ENCODE measurements around the gene MOB3C. TPM values are rescaled to one million over a fixed set of nuclear protein-coding genes. Genes with fewer than 3 reads are reported as not detected.

Gene MOB3C
- total and polyA plus RNA-seq, 10 of the 15 experiments (the other 5 are each of a cell fraction or from before 2014, with no cell fraction given): 1.0 to 16.0 (median 9.4) TPM

GRCh38 chr1:46558141-46558963 lies 58.3 kb downstream of the MOB3C start (continued):
- TF ChIP-seq USF2 (IDR thresholded peaks at IDR 0.05; ENCODE audit: borderline replicate concordance, low read depth, low read length) (no peak), CUX1 (IDR thresholded peaks at IDR 0.05; ENCODE audit: insufficient replicate concordance, low read depth, low read length) (no peak)

Other genes starting within 250 kb of the MOB3C start
Only the 7 nearest of the 8 such genes appear.
- gene DMBX1, start 127.0 kb downstream of the MOB3C start, total RNA-seq (2014; rRNA removed): not detected in 2 replicates
- not detected in 2 replicates for gene DMBX1, start 127.0 kb downstream of the MOB3C start, total RNA-seq (2014; rRNA removed; fragmentation: Illumina TruSeq; extraction: Trizol)
- gene DMBX1, start 127.0 kb downstream of the MOB3C start, total RNA-seq (2021): not detected in 2 replicates
- 0.03 TPM in 1 of 2 replicates, not detected in the other for gene DMBX1, start 127.0 kb downstream of the MOB3C start, polyA plus RNA-seq (2011; rRNA removed)
- gene DMBX1, start 127.0 kb downstream of the MOB3C start, polyA plus RNA-seq (2014; fragmentation: Illumina TruSeq; extraction: Trizol): not detected in 2 replicates
- not detected for gene DMBX1, start 127.0 kb downstream of the MOB3C start, polyA plus RNA-seq (2014; fragmentation: Nextera tagmentation; extraction: Ambion mirVana)
- not detected in 2 replicates for gene DMBX1, start 127.0 kb downstream of the MOB3C start, polyA plus RNA-seq (2014; rRNA removed)
- not detected for gene DMBX1, start 127.0 kb downstream of the MOB3C start, polyA plus RNA-seq (2016; fragmentation: Nextera tagmentation; extraction: Ambion mirVana)
- gene KNCN, start 65.2 kb downstream of the MOB3C start, total RNA-seq (2014; rRNA removed): not detected in 2 replicates
- not detected in 2 replicates for gene KNCN, start 65.2 kb downstream of the MOB3C start, total RNA-seq (2014; rRNA removed; fragmentation: Illumina TruSeq; extraction: Trizol)
- not detected in 2 replicates for gene KNCN, start 65.2 kb downstream of the MOB3C start, total RNA-seq (2021)
- gene KNCN, start 65.2 kb downstream of the MOB3C start, polyA plus RNA-seq (2011; rRNA removed): not detected in 2 replicates
- gene KNCN, start 65.2 kb downstream of the MOB3C start, polyA plus RNA-seq (2014; fragmentation: Illumina TruSeq; extraction: Trizol): not detected in 2 replicates
- not detected for gene KNCN, start 65.2 kb downstream of the MOB3C start, polyA plus RNA-seq (2014; fragmentation: Nextera tagmentation; extraction: Ambion mirVana)
- not detected in 2 replicates for gene KNCN, start 65.2 kb downstream of the MOB3C start, polyA plus RNA-seq (2014; rRNA removed)
- not detected for gene KNCN, start 65.2 kb downstream of the MOB3C start, polyA plus RNA-seq (2016; fragmentation: Nextera tagmentation; extraction: Ambion mirVana)
- 19.1 and 20.0 TPM in 2 replicates for gene MKNK1, start 12.5 kb downstream of the MOB3C start, total RNA-seq (2014; rRNA removed)
- 19.2 and 21.2 TPM in 2 replicates for gene MKNK1, start 12.5 kb downstream of the MOB3C start, total RNA-seq (2014; rRNA removed; fragmentation: Illumina TruSeq; extraction: Trizol)
- 22.1 and 29.1 TPM in 2 replicates for gene MKNK1, start 12.5 kb downstream of the MOB3C start, total RNA-seq (2021)
- gene MKNK1, start 12.5 kb downstream of the MOB3C start, polyA plus RNA-seq (2011; rRNA removed): 27.8 and 34.6 TPM in 2 replicates
- gene MKNK1, start 12.5 kb downstream of the MOB3C start, polyA plus RNA-seq (2014; fragmentation: Illumina TruSeq; extraction: Trizol): 26.3 and 34.6 TPM in 2 replicates
- gene MKNK1, start 12.5 kb downstream of the MOB3C start, polyA plus RNA-seq (2014; fragmentation: Nextera tagmentation; extraction: Ambion mirVana): 10 to 100 TPM; 13.7 to 17.0 TPM
- 29.9 and 30.2 TPM in 2 replicates for gene MKNK1, start 12.5 kb downstream of the MOB3C start, polyA plus RNA-seq (2014; rRNA removed)
- 10 to 100 TPM; 26.8 to 29.7 TPM for gene MKNK1, start 12.5 kb downstream of the MOB3C start, polyA plus RNA-seq (2016; fragmentation: Nextera tagmentation; extraction: Ambion mirVana)
- 42.8 and 49.5 TPM in 2 replicates for gene ATPAF1, start 51.6 kb upstream of the MOB3C start, total RNA-seq (2014; rRNA removed)
- 40.1 and 41.3 TPM in 2 replicates for gene ATPAF1, start 51.6 kb upstream of the MOB3C start, total RNA-seq (2014; rRNA removed; fragmentation: Illumina TruSeq; extraction: Trizol)
- 39.6 and 40.2 TPM in 2 replicates for gene ATPAF1, start 51.6 kb upstream of the MOB3C start, total RNA-seq (2021)
- 93.5 and 123 TPM in 2 replicates for gene ATPAF1, start 51.6 kb upstream of the MOB3C start, polyA plus RNA-seq (2011; rRNA removed)
- 61.1 and 67.6 TPM in 2 replicates for gene ATPAF1, start 51.6 kb upstream of the MOB3C start, polyA plus RNA-seq (2014; fragmentation: Illumina TruSeq; extraction: Trizol)
- gene ATPAF1, start 51.6 kb upstream of the MOB3C start, polyA plus RNA-seq (2014; fragmentation: Nextera tagmentation; extraction: Ambion mirVana): 10 to 100 TPM; 15.2 to 32.6 TPM
- gene ATPAF1, start 51.6 kb upstream of the MOB3C start, polyA plus RNA-seq (2014; rRNA removed): 42.3 and 54.0 TPM in 2 replicates
- 10 to 100 TPM; 64.2 to 74.6 TPM for gene ATPAF1, start 51.6 kb upstream of the MOB3C start, polyA plus RNA-seq (2016; fragmentation: Nextera tagmentation; extraction: Ambion mirVana)
- not detected in 2 replicates for gene TEX38, start 55.0 kb upstream of the MOB3C start, total RNA-seq (2014; rRNA removed)
- not detected in 2 replicates for gene TEX38, start 55.0 kb upstream of the MOB3C start, total RNA-seq (2014; rRNA removed; fragmentation: Illumina TruSeq; extraction: Trizol)
- not detected in 2 replicates for gene TEX38, start 55.0 kb upstream of the MOB3C start, total RNA-seq (2021)
- gene TEX38, start 55.0 kb upstream of the MOB3C start, polyA plus RNA-seq (2011; rRNA removed): 0.07 TPM in 1 of 2 replicates, not detected in the other
- gene TEX38, start 55.0 kb upstream of the MOB3C start, polyA plus RNA-seq (2014; fragmentation: Illumina TruSeq; extraction: Trizol): not detected in 2 replicates
- gene TEX38, start 55.0 kb upstream of the MOB3C start, polyA plus RNA-seq (2014; fragmentation: Nextera tagmentation; extraction: Ambion mirVana): not detected
- not detected in 2 replicates for gene TEX38, start 55.0 kb upstream of the MOB3C start, polyA plus RNA-seq (2014; rRNA removed)
- gene TEX38, start 55.0 kb upstream of the MOB3C start, polyA plus RNA-seq (2016; fragmentation: Nextera tagmentation; extraction: Ambion mirVana): under 1 TPM; 0.15 to 0.32 TPM
- gene EFCAB14, start 102.3 kb upstream of the MOB3C start, total RNA-seq (2014; rRNA removed): 44.8 and 54.1 TPM in 2 replicates
- gene EFCAB14, start 102.3 kb upstream of the MOB3C start, total RNA-seq (2014; rRNA removed; fragmentation: Illumina TruSeq; extraction: Trizol): 46.1 and 51.1 TPM in 2 replicates
- gene EFCAB14, start 102.3 kb upstream of the MOB3C start, total RNA-seq (2021): 42.3 and 46.3 TPM in 2 replicates
- 66.0 and 78.8 TPM in 2 replicates for gene EFCAB14, start 102.3 kb upstream of the MOB3C start, polyA plus RNA-seq (2011; rRNA removed)
- 58.2 and 67.5 TPM in 2 replicates for gene EFCAB14, start 102.3 kb upstream of the MOB3C start, polyA plus RNA-seq (2014; fragmentation: Illumina TruSeq; extraction: Trizol)
- 10 to 100 TPM in 1 of 2 experiments, 1 to 10 TPM in 1; 7.8 to 12.7 TPM for gene EFCAB14, start 102.3 kb upstream of the MOB3C start, polyA plus RNA-seq (2014; fragmentation: Nextera tagmentation; extraction: Ambion mirVana)
- gene EFCAB14, start 102.3 kb upstream of the MOB3C start, polyA plus RNA-seq (2014; rRNA removed): 25.0 and 31.5 TPM in 2 replicates
- 10 to 100 TPM; 36.8 to 40.9 TPM for gene EFCAB14, start 102.3 kb upstream of the MOB3C start, polyA plus RNA-seq (2016; fragmentation: Nextera tagmentation; extraction: Ambion mirVana)
- gene CYP4B1, start 182.2 kb upstream of the MOB3C start, total RNA-seq (2014; rRNA removed): not detected in 2 replicates
- not detected in 2 replicates for gene CYP4B1, start 182.2 kb upstream of the MOB3C start, total RNA-seq (2014; rRNA removed; fragmentation: Illumina TruSeq; extraction: Trizol)
- gene CYP4B1, start 182.2 kb upstream of the MOB3C start, total RNA-seq (2021): 0.38 TPM in 1 of 2 replicates, not detected in the other
- gene CYP4B1, start 182.2 kb upstream of the MOB3C start, polyA plus RNA-seq (2011; rRNA removed): not detected in 2 replicates
- not detected in 2 replicates for gene CYP4B1, start 182.2 kb upstream of the MOB3C start, polyA plus RNA-seq (2014; fragmentation: Illumina TruSeq; extraction: Trizol)
- not detected for gene CYP4B1, start 182.2 kb upstream of the MOB3C start, polyA plus RNA-seq (2014; fragmentation: Nextera tagmentation; extraction: Ambion mirVana)
- gene CYP4B1, start 182.2 kb upstream of the MOB3C start, polyA plus RNA-seq (2014; rRNA removed): not detected in 2 replicates
- not detected for gene CYP4B1, start 182.2 kb upstream of the MOB3C start, polyA plus RNA-seq (2016; fragmentation: Nextera tagmentation; extraction: Ambion mirVana)